NCI-H1417 (cell line): Measurements from ENCODE around the gene LCE1D.

Source experiments
- DNase-seq, 3 experiments: peaks; one replicate each; lab custom pipeline; 2025; lab: John Stamatoyannopoulos, UW

LCE1D gene

GRCh38 chr1:152817309-152817708 lies 20.8 kb downstream of the LCE1D start:
- DNase-seq: no peak

- no peak for DNase-seq
These were observed 26.8 kb downstream of the LCE1D start for GRCh38 chr1:152823294-152823693.

DNA sequence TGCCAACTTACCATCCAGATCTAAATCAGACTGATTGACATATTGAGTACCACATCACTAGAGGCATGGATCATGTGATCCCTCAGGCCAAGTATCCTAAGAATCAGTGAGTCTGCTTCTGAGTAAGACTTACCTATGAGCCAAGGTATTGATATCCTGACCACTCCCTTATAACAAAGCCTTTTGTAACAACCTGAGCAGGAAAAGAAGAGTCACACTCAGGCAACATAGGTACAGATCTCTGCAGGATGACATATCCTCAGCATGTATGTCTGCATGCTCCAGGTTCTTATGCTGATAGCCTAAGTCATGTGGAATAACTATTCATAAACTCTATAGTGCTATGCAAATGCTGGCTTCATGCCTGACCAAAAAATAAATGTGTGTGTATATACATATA lies 28.4 kb downstream of the LCE1D start:
- no peak for DNase-seq

GRCh38 chr1:152827173-152827572 lies 30.7 kb downstream of the LCE1D start, which contains the start of gene LCE1A:
Gene LCE1A (plus strand): TSS chr1:152827473. CDS start chr1:152827473, 0 bp downstream.
- no peak for DNase-seq

DNA sequence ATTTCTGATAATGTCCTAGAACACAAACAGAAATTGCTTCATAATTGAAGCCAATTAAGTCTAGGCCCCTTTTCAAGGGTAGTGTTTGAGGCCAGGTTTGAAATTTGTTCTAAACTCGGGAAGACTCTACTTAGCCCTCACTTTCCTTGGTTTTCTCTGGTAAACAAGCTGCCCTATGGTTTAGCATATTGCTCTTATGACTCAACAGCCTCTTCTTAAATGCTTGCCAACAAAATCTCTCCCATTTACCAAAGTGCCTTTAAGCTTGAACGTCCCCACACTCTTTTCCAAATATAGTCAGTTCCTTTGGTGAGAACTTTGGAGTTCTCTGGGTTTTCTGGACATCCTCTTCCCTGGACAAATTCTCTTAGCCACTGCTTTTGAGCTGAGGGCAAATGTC lies 40.3 kb downstream of the LCE1D start:
- no peak for DNase-seq

- DNase-seq: no peak
These were observed 46.0 kb downstream of the LCE1D start, which contains the start of gene LCE6A for GRCh38 chr1:152842556-152842955. Gene LCE6A (plus strand): TSS chr1:152842856. CDS start chr1:152843521, 665 bp downstream.
